VCaP (cell line): Measurements from ENCODE around the gene MICALL2.

Experiments
- H3K27ac ChIP-seq: fragments of 450-650 bp; 2 replicates; pipeline ENCODE4 v1.5.1; 2017
- TF ChIP-seq, protein P1 (sequence below): fragments of 450-650 bp; conservative IDR thresholded peaks from 2 replicates; pipeline ENCODE4 v1.5.1; 2017; ENCODE audit warnings: mild to moderate bottlenecking, moderate library complexity

Gene MICALL2

DNA sequence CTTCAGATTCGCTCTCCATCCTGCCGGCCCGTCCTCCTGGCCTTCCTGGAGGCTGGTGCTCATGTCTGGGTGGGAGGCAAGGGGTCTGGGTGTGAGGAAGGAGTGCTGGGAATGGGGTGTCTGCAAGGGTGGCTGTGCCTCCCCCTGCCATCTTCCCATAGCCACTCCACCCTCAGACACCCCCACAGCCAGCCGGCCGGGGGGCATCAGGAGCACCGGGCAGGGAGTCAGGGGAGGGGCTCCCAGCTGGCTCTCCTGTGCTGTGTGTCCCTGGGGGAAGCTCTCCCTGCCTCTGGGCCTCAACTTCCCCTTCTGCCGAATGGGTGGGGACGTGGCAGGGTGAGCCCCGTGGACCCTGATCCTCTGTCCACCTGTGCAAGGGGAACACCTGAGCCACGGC, 18.6 kb downstream of the MICALL2 start:
- no peak overlapping the region for H3K27ac ChIP-seq
- TF ChIP-seq, protein P1, sequence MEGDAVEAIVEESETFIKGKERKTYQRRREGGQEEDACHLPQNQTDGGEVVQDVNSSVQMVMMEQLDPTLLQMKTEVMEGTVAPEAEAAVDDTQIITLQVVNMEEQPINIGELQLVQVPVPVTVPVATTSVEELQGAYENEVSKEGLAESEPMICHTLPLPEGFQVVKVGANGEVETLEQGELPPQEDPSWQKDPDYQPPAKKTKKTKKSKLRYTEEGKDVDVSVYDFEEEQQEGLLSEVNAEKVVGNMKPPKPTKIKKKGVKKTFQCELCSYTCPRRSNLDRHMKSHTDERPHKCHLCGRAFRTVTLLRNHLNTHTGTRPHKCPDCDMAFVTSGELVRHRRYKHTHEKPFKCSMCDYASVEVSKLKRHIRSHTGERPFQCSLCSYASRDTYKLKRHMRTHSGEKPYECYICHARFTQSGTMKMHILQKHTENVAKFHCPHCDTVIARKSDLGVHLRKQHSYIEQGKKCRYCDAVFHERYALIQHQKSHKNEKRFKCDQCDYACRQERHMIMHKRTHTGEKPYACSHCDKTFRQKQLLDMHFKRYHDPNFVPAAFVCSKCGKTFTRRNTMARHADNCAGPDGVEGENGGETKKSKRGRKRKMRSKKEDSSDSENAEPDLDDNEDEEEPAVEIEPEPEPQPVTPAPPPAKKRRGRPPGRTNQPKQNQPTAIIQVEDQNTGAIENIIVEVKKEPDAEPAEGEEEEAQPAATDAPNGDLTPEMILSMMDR = no peak

DNA sequence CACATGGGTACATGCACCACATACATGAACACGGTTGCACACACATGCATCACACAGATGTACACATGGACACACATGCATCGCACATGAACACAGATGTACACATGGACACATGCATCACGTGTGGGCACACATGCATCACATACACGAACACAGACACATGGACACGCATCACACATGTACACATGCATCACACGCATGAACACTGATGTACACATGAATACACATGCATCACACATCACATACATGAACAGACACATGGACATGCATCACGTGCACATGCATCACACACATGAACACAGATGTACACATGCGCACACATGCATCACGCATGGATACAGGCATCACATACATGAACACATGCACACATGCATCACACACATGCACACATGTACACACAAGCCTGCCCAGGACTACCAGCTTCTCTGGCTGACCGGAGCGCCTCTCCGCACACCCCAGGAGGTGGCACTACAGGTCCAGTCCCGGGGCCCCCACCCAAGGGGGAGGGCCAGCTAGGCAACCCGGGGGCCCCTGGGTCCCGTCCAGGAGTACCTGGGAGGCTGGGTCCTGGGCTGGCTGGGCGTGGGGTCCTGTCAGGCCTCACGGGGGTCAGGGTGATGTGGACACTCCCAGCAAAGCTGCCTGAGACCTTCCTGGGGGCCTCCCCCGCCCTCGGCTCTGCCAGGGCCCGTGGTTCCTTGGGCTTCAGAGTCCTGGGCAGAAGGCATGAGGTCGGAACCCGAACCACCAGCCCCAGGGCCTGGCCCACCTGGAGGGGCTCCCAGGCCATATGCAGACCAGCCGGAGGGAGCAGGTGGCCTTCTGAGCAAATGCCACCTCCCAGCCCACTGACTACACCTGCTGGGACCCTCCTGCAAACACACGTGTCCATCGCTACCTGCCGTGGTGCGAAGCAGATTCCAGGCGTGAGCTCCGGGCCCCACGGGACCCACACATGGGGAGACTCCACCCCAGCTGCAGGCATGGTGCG, 19.6 kb downstream of the MICALL2 start:
- no peak overlapping the region for H3K27ac ChIP-seq
- TF ChIP-seq, protein P1 = no peak

DNA sequence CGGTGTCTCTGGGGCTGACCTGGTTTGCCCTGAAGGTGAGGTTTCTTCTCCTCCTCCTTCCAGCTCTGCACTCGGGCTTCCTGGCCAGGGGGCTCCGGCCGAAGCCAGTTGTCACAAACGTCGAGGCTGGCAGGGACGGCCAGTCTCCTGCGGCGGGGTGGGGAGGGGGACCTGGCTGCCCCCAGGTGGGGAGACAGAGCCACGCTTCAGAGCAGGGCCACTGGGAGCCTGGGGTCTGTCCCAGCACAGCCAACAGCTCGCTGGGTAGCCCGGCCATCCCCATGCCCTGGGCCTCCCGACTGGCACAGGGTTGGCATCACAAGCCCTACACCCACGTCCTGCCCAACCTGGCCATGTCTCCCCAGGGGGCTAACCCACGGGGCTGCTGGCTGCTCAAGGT, 20.4 kb downstream of the MICALL2 start:
- H3K27ac ChIP-seq = no peak overlapping the region
- TF ChIP-seq, protein P1 = no peak

DNA sequence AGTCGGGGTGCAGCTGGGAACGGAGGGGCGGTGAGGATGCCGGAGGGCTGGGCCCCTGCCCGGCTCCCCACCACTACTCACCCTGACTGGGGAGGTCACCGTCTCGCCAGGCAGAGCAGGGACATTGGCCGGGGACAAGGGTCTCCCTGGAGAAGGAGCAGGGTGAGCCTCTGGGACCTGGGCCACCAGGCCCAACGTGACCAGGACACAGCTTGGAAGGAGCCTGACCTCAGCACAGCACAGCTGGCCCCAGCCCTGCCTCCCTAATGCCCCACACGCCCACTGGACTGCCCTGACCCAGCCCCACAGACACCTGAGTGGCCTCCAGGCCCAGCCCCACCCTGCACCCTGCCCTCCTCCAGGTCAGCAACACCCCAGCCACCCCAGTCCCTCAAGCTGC, 21.1 kb downstream of the MICALL2 start:
- no peak overlapping the region for H3K27ac ChIP-seq
- TF ChIP-seq, protein P1 = no peak

DNA sequence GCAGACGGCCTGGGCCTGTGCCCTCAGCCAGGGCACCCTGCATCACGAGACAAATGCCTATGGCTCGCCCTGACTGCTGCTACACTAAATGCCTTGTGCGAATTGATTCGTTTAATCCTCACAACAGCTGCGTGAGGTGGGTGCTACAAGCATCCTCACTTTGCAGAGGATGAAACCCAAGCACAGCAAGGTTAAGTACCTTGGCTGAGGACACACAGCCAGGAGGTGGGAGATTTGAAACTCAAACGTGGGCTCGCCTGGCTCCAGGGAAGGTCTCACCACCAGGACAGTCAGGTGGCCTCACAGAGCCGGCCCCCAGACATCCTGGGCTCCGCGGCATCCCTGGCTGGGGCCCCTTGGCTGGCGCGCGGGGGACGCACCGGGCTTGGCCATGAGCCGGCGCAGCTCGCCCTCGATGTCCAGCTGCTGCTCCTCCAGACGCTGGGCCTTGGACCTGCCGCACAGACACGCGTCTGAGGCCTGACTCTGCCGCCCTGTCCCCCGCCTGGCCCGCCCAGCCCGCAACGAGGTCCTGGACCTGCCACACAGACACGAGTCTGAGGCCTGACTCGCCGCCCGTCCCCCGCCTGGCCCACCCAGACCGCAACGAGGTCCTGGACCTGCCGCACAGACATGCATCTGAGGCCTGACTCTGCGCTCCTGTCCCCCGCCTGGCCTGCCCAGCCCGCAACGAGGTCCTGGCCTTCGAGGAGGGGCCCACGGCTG, 22.0 kb downstream of the MICALL2 start:
- H3K27ac ChIP-seq = no peak overlapping the region
- TF ChIP-seq, protein P1 = no peak

DNA sequence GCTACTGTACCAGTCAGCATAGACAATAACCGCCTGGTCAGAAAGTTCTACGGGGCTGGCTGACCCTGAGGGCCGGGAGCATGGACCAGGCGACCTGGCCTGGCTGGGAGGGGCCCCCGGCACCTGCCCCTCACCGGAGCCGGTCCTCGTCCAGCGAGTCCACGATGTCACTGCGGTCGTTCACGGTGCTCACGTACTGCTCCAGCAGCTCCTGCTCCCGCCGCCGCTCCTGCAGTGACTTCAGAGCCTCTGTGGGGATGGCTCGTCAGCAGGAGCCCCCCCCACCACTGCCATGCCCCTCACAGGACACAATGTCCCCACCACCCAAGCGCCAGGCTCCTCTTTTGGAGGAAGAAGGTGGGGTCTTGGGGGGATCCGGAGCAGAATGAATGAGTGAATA, 22.7 kb downstream of the MICALL2 start:
- TF ChIP-seq, protein P1 = no peak
- no peak overlapping the region for H3K27ac ChIP-seq
